ENCODE results near the gene TEX28.

Gene TEX28

GRCh38 chrX:154334496-154334895, 39.6 kb upstream of the TEX28 start:
- Histone ChIP-seq H2BK12ac (ENCODE audit: low read length in 2 of 2) (no peak overlapping the region), H3K4me1 (ENCODE audit: control insufficient read depth, insufficient read depth, low read depth, low read length) (no peaks in the 10 kb centered on the region), H3K27me3 (ENCODE audit: control insufficient read depth in 1 of 2, insufficient read depth in 1 of 2, low read length in 2 of 2) (peaks cover 0 to 44% of the 10 kb centered on the region in 2 experiments), H2BK5ac (ENCODE audit: low read depth, low read length, poor library complexity, severe bottlenecking) (no peak overlapping the region), H3K4ac (ENCODE audit: low read depth in 1 of 2, low read length in 2 of 2) (no peak overlapping the region), H2BK120ac (ENCODE audit: low read depth, low read length) (no peak overlapping the region), H2AK5ac (ENCODE audit: low read length, severe bottlenecking) (no peak overlapping the region), H4K8ac (ENCODE audit: low read length) (no peak overlapping the region), H3K23ac (ENCODE audit: low read length in 2 of 2) (no peak overlapping the region), H3K36me3 (ENCODE audit: control insufficient read depth in 1 of 2, insufficient read depth in 2 of 2, low read depth in 1 of 2, low read length in 2 of 2) (no peaks in the 10 kb centered on the region), H2BK15ac (ENCODE audit: low read depth, poor library complexity, severe bottlenecking) (no peak overlapping the region), H2AFZ (ENCODE audit: low read depth, low read length) (no peak overlapping the region), H3K4me2 (ENCODE audit: low read length, poor library complexity, severe bottlenecking) (no peak overlapping the region), H3K4me3 (ENCODE audit: insufficient read depth in 1 of 2, low read depth in 1 of 2, low read length in 2 of 2) (no peak overlapping the region), H3K79me1 (replicated peaks; ENCODE audit: low read length, poor library complexity, severe bottlenecking) (no peaks in the 10 kb centered on the region), H3K27ac (ENCODE audit: low read length, poor library complexity, severe bottlenecking) (no peak overlapping the region), H4K91ac (ENCODE audit: low read length) (no peak overlapping the region), H3K14ac (ENCODE audit: low read length in 2 of 2) (no peak overlapping the region), H3K9me3 (ENCODE audit: control insufficient read depth, low read length) (no peaks in the 10 kb centered on the region), H3K9ac (ENCODE audit: low read length) (no peak overlapping the region), H3K18ac (ENCODE audit: low read depth in 1 of 2, low read length in 2 of 2) (no peak overlapping the region)
- 84% methylated on average over 5 of the region's 10 CpGs for WGBS
- DNase-seq = no peak

GRCh38 chrX:154333837-154334271, 38.9 kb upstream of the TEX28 start:
- Histone ChIP-seq H3K27ac (ENCODE audit: low read length, poor library complexity, severe bottlenecking) (no peak overlapping the region), H3K18ac (ENCODE audit: low read depth in 1 of 2, low read length in 2 of 2) (no peak overlapping the region), H3K36me3 (ENCODE audit: control insufficient read depth in 1 of 2, insufficient read depth in 2 of 2, low read depth in 1 of 2, low read length in 2 of 2) (no peaks in the 10 kb centered on the region), H3K4me2 (ENCODE audit: low read length, poor library complexity, severe bottlenecking) (no peak overlapping the region), H3K23ac (ENCODE audit: low read length in 2 of 2) (no peak overlapping the region), H2BK120ac (ENCODE audit: low read depth, low read length) (no peak overlapping the region), H2BK5ac (ENCODE audit: low read depth, low read length, poor library complexity, severe bottlenecking) (no peak overlapping the region), H2BK15ac (ENCODE audit: low read depth, poor library complexity, severe bottlenecking) (no peak overlapping the region), H2BK12ac (ENCODE audit: low read length in 2 of 2) (no peak overlapping the region), H3K14ac (ENCODE audit: low read length in 2 of 2) (no peak overlapping the region), H4K91ac (ENCODE audit: low read length) (no peak overlapping the region), H3K9me3 (ENCODE audit: control insufficient read depth, low read length) (no peaks in the 10 kb centered on the region), H3K9ac (ENCODE audit: low read length) (no peak overlapping the region), H2AFZ (ENCODE audit: low read depth, low read length) (no peak overlapping the region), H3K4me1 (ENCODE audit: control insufficient read depth, insufficient read depth, low read depth, low read length) (no peaks in the 10 kb centered on the region), H3K4ac (ENCODE audit: low read depth in 1 of 2, low read length in 2 of 2) (no peak overlapping the region), H4K8ac (ENCODE audit: low read length) (no peak overlapping the region), H3K27me3 (ENCODE audit: control insufficient read depth in 1 of 2, insufficient read depth in 1 of 2, low read length in 2 of 2) (peaks cover 5 to 50% of the 10 kb centered on the region in 2 experiments), H2AK5ac (ENCODE audit: low read length, severe bottlenecking) (no peak overlapping the region), H3K79me1 (replicated peaks; ENCODE audit: low read length, poor library complexity, severe bottlenecking) (no peaks in the 10 kb centered on the region), H3K4me3 (ENCODE audit: insufficient read depth in 1 of 2, low read depth in 1 of 2, low read length in 2 of 2) (no peak overlapping the region)
- 85% methylated on average over 4 of the region's 6 CpGs for WGBS
- DNase-seq = no peak

- no peak overlapping the region for H3K4me2 ChIP-seq (ENCODE audit: low read length, poor library complexity, severe bottlenecking)
- no peaks in the 10 kb centered on the region for H3K79me1 ChIP-seq (replicated peaks; ENCODE audit: low read length, poor library complexity, severe bottlenecking)
- no peak overlapping the region for H3K9ac ChIP-seq (ENCODE audit: low read length)
- WGBS = 93% methylated on average over 6 of the region's 9 CpGs
- no peak overlapping the region for H3K4ac ChIP-seq (ENCODE audit: low read depth in 1 of 2, low read length in 2 of 2)
- H4K91ac ChIP-seq (ENCODE audit: low read length) = no peak overlapping the region
- H2BK5ac ChIP-seq (ENCODE audit: low read depth, low read length, poor library complexity, severe bottlenecking) = no peak overlapping the region
- no peaks in the 10 kb centered on the region for H3K36me3 ChIP-seq (ENCODE audit: control insufficient read depth in 1 of 2, insufficient read depth in 2 of 2, low read depth in 1 of 2, low read length in 2 of 2)
- H2BK120ac ChIP-seq (ENCODE audit: low read depth, low read length) = no peak overlapping the region
- no peak overlapping the region for H3K14ac ChIP-seq (ENCODE audit: low read length in 2 of 2)
- no peaks in the 10 kb centered on the region for H3K4me1 ChIP-seq (ENCODE audit: control insufficient read depth, insufficient read depth, low read depth, low read length)
- H3K27ac ChIP-seq (ENCODE audit: low read length, poor library complexity, severe bottlenecking) = no peak overlapping the region
- H2AFZ ChIP-seq (ENCODE audit: low read depth, low read length) = no peak overlapping the region
- no peak overlapping the region for H2AK5ac ChIP-seq (ENCODE audit: low read length, severe bottlenecking)
- H3K23ac ChIP-seq (ENCODE audit: low read length in 2 of 2) = no peak overlapping the region
- no peak overlapping the region for H2BK12ac ChIP-seq (ENCODE audit: low read length in 2 of 2)
- no peak overlapping the region for H3K4me3 ChIP-seq (ENCODE audit: insufficient read depth in 1 of 2, low read depth in 1 of 2, low read length in 2 of 2)
- no peak overlapping the region for H4K8ac ChIP-seq (ENCODE audit: low read length)
- no peak for DNase-seq
- H3K27me3 ChIP-seq (ENCODE audit: control insufficient read depth in 1 of 2, insufficient read depth in 1 of 2, low read length in 2 of 2) = peaks cover 7 to 54% of the 10 kb centered on the region in 2 experiments
- H3K18ac ChIP-seq (ENCODE audit: low read depth in 1 of 2, low read length in 2 of 2) = no peak overlapping the region
- no peaks in the 10 kb centered on the region for H3K9me3 ChIP-seq (ENCODE audit: control insufficient read depth, low read length)
- no peak overlapping the region for H2BK15ac ChIP-seq (ENCODE audit: low read depth, poor library complexity, severe bottlenecking)
Measured at GRCh38 chrX:154333116-154333515, 38.2 kb upstream of the TEX28 start.

GRCh38 chrX:154332561-154332960, 37.6 kb upstream of the TEX28 start:
- no peak overlapping the region for H3K4me3 ChIP-seq (ENCODE audit: insufficient read depth in 1 of 2, low read depth in 1 of 2, low read length in 2 of 2)
- H3K4me1 ChIP-seq (ENCODE audit: control insufficient read depth, insufficient read depth, low read depth, low read length) = no peaks in the 10 kb centered on the region
- H3K27ac ChIP-seq (ENCODE audit: low read length, poor library complexity, severe bottlenecking) = no peak overlapping the region
- no peak overlapping the region for H2AFZ ChIP-seq (ENCODE audit: low read depth, low read length)
- no peak overlapping the region for H4K91ac ChIP-seq (ENCODE audit: low read length)
- no peak overlapping the region for H2BK120ac ChIP-seq (ENCODE audit: low read depth, low read length)
- no peak overlapping the region for H2BK5ac ChIP-seq (ENCODE audit: low read depth, low read length, poor library complexity, severe bottlenecking)
- peaks cover 10 to 59% of the 10 kb centered on the region in 2 experiments for H3K27me3 ChIP-seq (ENCODE audit: control insufficient read depth in 1 of 2, insufficient read depth in 1 of 2, low read length in 2 of 2)
- H2BK15ac ChIP-seq (ENCODE audit: low read depth, poor library complexity, severe bottlenecking) = no peak overlapping the region
- H4K8ac ChIP-seq (ENCODE audit: low read length) = no peak overlapping the region
- no peaks in the 10 kb centered on the region for H3K36me3 ChIP-seq (ENCODE audit: control insufficient read depth in 1 of 2, insufficient read depth in 2 of 2, low read depth in 1 of 2, low read length in 2 of 2)
- H3K18ac ChIP-seq (ENCODE audit: low read depth in 1 of 2, low read length in 2 of 2) = no peak overlapping the region
- no peak for DNase-seq
- no peak overlapping the region for H3K4me2 ChIP-seq (ENCODE audit: low read length, poor library complexity, severe bottlenecking)
- no peak overlapping the region for H3K9ac ChIP-seq (ENCODE audit: low read length)
- H3K14ac ChIP-seq (ENCODE audit: low read length in 2 of 2) = no peak overlapping the region
- no peaks in the 10 kb centered on the region for H3K9me3 ChIP-seq (ENCODE audit: control insufficient read depth, low read length)
- H2BK12ac ChIP-seq (ENCODE audit: low read length in 2 of 2) = no peak overlapping the region
- no peak overlapping the region for H2AK5ac ChIP-seq (ENCODE audit: low read length, severe bottlenecking)
- no peak overlapping the region for H3K4ac ChIP-seq (ENCODE audit: low read depth in 1 of 2, low read length in 2 of 2)
- H3K23ac ChIP-seq (ENCODE audit: low read length in 2 of 2) = no peak overlapping the region
- H3K79me1 ChIP-seq (replicated peaks; ENCODE audit: low read length, poor library complexity, severe bottlenecking) = no peaks in the 10 kb centered on the region
- 96% methylated on average over 25 of the region's 29 CpGs for WGBS
